Osteoblast (primary cell): ENCODE measurements around the gene ZNF593OS. TPM values are rescaled to one million over a fixed set of nuclear protein-coding genes. Genes with fewer than 3 reads are reported as not detected.
A peak's percentile ranks its signal among the peaks of the same experiment; 100 is the strongest.

Source experiments
- DNase-seq: peaks from one replicate; pipeline ENCODE4 v3.0.0; 2011; ENCODE audit warnings: low spot score, mixed read lengths; ENCODE audit not compliant: insufficient read length; ENCODE audit errors: missing footprints
- H2AFZ ChIP-seq: 2 replicates; pipeline ENCODE4 v1.6.0; 2011; ENCODE audit warnings: mild to moderate bottlenecking, low read length
- H3K27ac ChIP-seq: 2 replicates; pipeline ENCODE4 v1.5.1; 2011; ENCODE audit warnings: mild to moderate bottlenecking, low read depth, low read length, moderate library complexity
- H3K27me3 ChIP-seq: 2 replicates; pipeline ENCODE4 v1.6.0; 2012; ENCODE audit warnings: mild to moderate bottlenecking, control low read depth, inconsistent platforms, low read length, moderate library complexity; ENCODE audit not compliant: insufficient read depth
- H3K36me3 ChIP-seq: 2 replicates; pipeline ENCODE4 v1.5.1; 2011; ENCODE audit warnings: mild to moderate bottlenecking, low read length, control low read depth, moderate library complexity; ENCODE audit not compliant: insufficient read depth
- H3K4me1 ChIP-seq: 2 replicates; pipeline ENCODE4 v1.5.1; 2011; ENCODE audit warnings: mild to moderate bottlenecking, low read length, control low read depth, moderate library complexity; ENCODE audit not compliant: insufficient read depth
- H3K4me2 ChIP-seq: 2 replicates; pipeline ENCODE4 v1.6.0; 2011; ENCODE audit warnings: mild to moderate bottlenecking, low read length; ENCODE audit not compliant: insufficient read depth
- H3K4me3 ChIP-seq: fragments of 200-600 bp; sonication (generic); 3 replicates; pipeline ENCODE4 v1.5.1; 2012; ENCODE audit warnings: mild to moderate bottlenecking, low read length, inconsistent platforms; ENCODE audit not compliant: insufficient read depth
- H3K79me2 ChIP-seq: 2 replicates; pipeline ENCODE4 v1.6.0; 2012; ENCODE audit warnings: mild to moderate bottlenecking, low read length, control low read depth, inconsistent platforms; ENCODE audit not compliant: insufficient read depth
- H3K9me3 ChIP-seq: 2 replicates; pipeline ENCODE4 v1.5.1; 2011; ENCODE audit warnings: low read depth, low read length, control low read depth
- H4K20me1 ChIP-seq: 2 replicates; pipeline ENCODE4 v1.6.0; 2012; ENCODE audit warnings: mild to moderate bottlenecking, low read length, control low read depth; ENCODE audit not compliant: insufficient read depth
- CTCF ChIP-seq: IDR thresholded peaks from 2 replicates; pipeline ENCODE4 v1.5.1; 2011; ENCODE audit warnings: mild to moderate bottlenecking, low read depth, low read length, moderate library complexity; ENCODE audit errors: extremely low read depth
- total RNA-seq: library from RNA; depleted of rRNA; stranded (reverse); fragments of >200 nt; gene quantifications from 2 replicates; pipeline ENCODE4 v1.2.3, GENCODE V29; 2012

Gene ZNF593OS
- total RNA-seq, 1 donor = not detected

- no peaks in the 10 kb centered on the region for H3K9me3 ChIP-seq
- H3K36me3 ChIP-seq = no peaks in the 10 kb centered on the region
- peak overlapping the region; percentile 76 for H3K4me2 ChIP-seq
- H3K27me3 ChIP-seq = peaks cover 29% of the 10 kb centered on the region
- H3K27ac ChIP-seq = no peak overlapping the region
- no peaks in the 10 kb centered on the region for H4K20me1 ChIP-seq
- TF ChIP-seq CTCF = no peak
- peak overlapping the region; percentile 63 for H3K4me3 ChIP-seq
- peaks cover 4% of the 10 kb centered on the region for H3K4me1 ChIP-seq
- H3K79me2 ChIP-seq = no peaks in the 10 kb centered on the region
- H2AFZ ChIP-seq = peak overlapping the region; percentile 62
- peak; percentile 76 for DNase-seq
Observed at GRCh38 chr1:26160527-26161414, 10.9 kb downstream of the ZNF593OS start.

- Histone ChIP-seq H2AFZ (no peak overlapping the region), H3K9me3 (no peaks in the 10 kb centered on the region), H3K36me3 (no peaks in the 10 kb centered on the region), H3K4me2 (no peak overlapping the region), H4K20me1 (no peaks in the 10 kb centered on the region), H3K27ac (no peak overlapping the region), H3K4me1 (peaks cover 4% of the 10 kb centered on the region), H3K4me3 (no peak overlapping the region), H3K79me2 (no peaks in the 10 kb centered on the region), H3K27me3 (peaks cover 33% of the 10 kb centered on the region)
- TF ChIP-seq CTCF = no peak
- DNase-seq = no peak
Observed at GRCh38 chr1:26159743-26160039, 11.9 kb downstream of the ZNF593OS start.

GRCh38 chr1:26158908-26159742 lies 12.5 kb downstream of the ZNF593OS start, which contains the start of gene FAM110D:
TSS of gene FAM110D (plus strand) at chr1:26159079. CDS start at chr1:26161292, 2,213 bp downstream.
- no peak within 1 kb of the TSS for H3K27ac ChIP-seq
- TF ChIP-seq CTCF = no peak
- no peaks in the 10 kb centered on the region for H3K9me3 ChIP-seq
- H4K20me1 ChIP-seq = no peaks in the 10 kb centered on the region
- H3K4me1 ChIP-seq = peaks cover 4% of the 10 kb centered on the region
- no peak within 1 kb of the TSS for H3K4me2 ChIP-seq
- H3K27me3 ChIP-seq = peaks cover 33% of the 10 kb centered on the region
- H2AFZ ChIP-seq = no peak within 1 kb of the TSS
- DNase-seq = peak; percentile 87
- no peaks in the 10 kb centered on the region for H3K36me3 ChIP-seq
- no peak within 1 kb of the TSS for H3K4me3 ChIP-seq
- H3K79me2 ChIP-seq = no peaks in the 10 kb centered on the region
